Upper lobe of left lung (tissue), 6 donors: ENCODE measurements around the gene KCNG2. TPM values are rescaled to one million over a fixed set of nuclear protein-coding genes. Genes with fewer than 3 reads are reported as not detected.

Experiments used
- ATAC-seq, 2 donors: fragments of 200-7000 bp; cut with Tn5 transposase; one replicate each; pipeline ENCODE4 v1.9.1; 2022; ENCODE audit warnings: mild to moderate bottlenecking in 2 of 2, moderate library complexity in 2 of 2; ENCODE audit not compliant: low FRiP score in 2 of 2
- DNase-seq, 2 donors: peaks; one replicate each; pipeline ENCODE4 v3.0.0-alpha.2; 2019 to 2020
- H3K27ac ChIP-seq, 4 donors: fragments of 200-600 bp; sonication (generic); one replicate each; pipeline ENCODE4 v1.5.1; 2016 to 2019
- H3K27me3 ChIP-seq, 4 donors: fragments of 200-600 bp; sonication (generic); one replicate each; pipeline ENCODE4 v1.5.1; 2017 to 2019
- H3K36me3 ChIP-seq, 4 donors: fragments of 200-600 bp; sonication (generic); one replicate each; pipeline ENCODE4 v1.5.1; 2016 to 2019
- H3K4me1 ChIP-seq, 4 donors: fragments of 200-600 bp; sonication (generic); one replicate each; pipeline ENCODE4 v1.5.1; 2018 to 2019
- H3K4me3 ChIP-seq, 4 donors: fragments of 200-600 bp; sonication (generic); one replicate each; pipeline ENCODE4 v1.5.1; 2017 to 2019; ENCODE audit warnings: mild to moderate bottlenecking in 2 of 4, moderate library complexity in 1 of 4
- H3K9me3 ChIP-seq, 4 donors: fragments of 200-600 bp; sonication (generic); one replicate each; pipeline ENCODE4 v1.5.1; 2018 to 2019
- EP300 ChIP-seq, 4 donors: sonication (generic); formaldehyde crosslinking; IDR thresholded peaks; one replicate each; pipeline ENCODE4 v1.5.1; 2017; ENCODE audit warnings: antibody characterized with exemption in 4 of 4, control low read depth in 2 of 4
- POLR2A ChIP-seq, 4 donors: fragments of 450-650 bp; IDR thresholded peaks; one replicate each; pipeline ENCODE4 v1.5.1; 2016 to 2017; ENCODE audit warnings: antibody characterized with exemption in 4 of 4, mild to moderate bottlenecking in 2 of 4
- POLR2AphosphoS5 ChIP-seq, 2 donors: sonication (generic); formaldehyde crosslinking; IDR thresholded peaks; one replicate each; pipeline ENCODE4 v1.5.1; 2017; ENCODE audit warnings: antibody characterized with exemption in 2 of 2
- WGBS, 2 donors: methylation state at CpG; one replicate each; pipeline ENCODE4 v1.1.5; 2017 to 2018; 5-methylcytosine and 5-hydroxymethylcytosine counted together
- total RNA-seq, 6 donors: library from RNA; depleted of rRNA in 4 of 6; stranded (reverse); fragments of >200 nt in 4 of 6; gene quantifications; one replicate each; pipeline versions ENCODE4 v1.1.0 to v1.2.1, GENCODE V29; 2016 to 2021
- TF ChIP-seq, protein P1 (sequence below), 6 experiments: fragments of 450-650 bp in 4 of 6; fragments of 200-600 bp in 2 of 6; sonication (generic) in 2 of 6; IDR thresholded peaks; one replicate each; pipeline ENCODE4 v1.5.1; 2016 to 2019; ENCODE audit warnings: antibody characterized with exemption in 6 of 6
- donor health status: DM: no; HTN: no; CAD: no; lungs with moderate emphysema.
- donor health status: DM: no; HTN: yes; CAD: no; lungs with severe emphysema.

Gene KCNG2
- total RNA-seq, 6 donors from 2014 or later, result 0.49 to 1.1 (median 0.73) TPM; not detected in 2

DNA sequence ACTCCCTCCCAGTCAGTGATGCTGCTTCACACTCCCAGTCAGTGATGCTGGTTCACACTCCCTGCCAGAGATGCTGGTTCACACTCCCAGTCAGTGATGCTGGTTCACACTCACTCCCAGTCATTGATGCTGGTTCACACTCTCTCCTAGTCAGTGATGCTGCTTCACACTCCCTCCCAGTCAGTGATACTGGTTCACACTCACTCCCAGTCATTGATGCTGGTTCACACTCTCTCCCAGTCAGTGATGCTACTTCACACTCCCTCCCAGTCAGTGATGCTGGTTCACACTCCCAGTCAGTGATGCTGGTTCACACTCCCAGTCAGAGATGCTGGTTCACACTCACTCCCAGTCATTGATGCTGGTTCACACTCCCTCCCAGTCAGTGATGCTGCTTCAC, 34.3 kb upstream of the KCNG2 start:
- Histone ChIP-seq H3K9me3 (peaks cover 0 to 4% (median 0%) of the 10 kb centered on the region in 4 donors), H3K4me3 (no peak overlapping the region), H3K27ac (no peak overlapping the region), H3K27me3 (no peaks in the 10 kb centered on the region), H3K4me1 (no peaks in the 10 kb centered on the region), H3K36me3 (no peaks in the 10 kb centered on the region)
- ATAC-seq (no peak), DNase-seq (no peak)
- TF ChIP-seq POLR2AphosphoS5 (IDR thresholded peaks at IDR 0.05), result no peak
- TF ChIP-seq, protein P1, sequence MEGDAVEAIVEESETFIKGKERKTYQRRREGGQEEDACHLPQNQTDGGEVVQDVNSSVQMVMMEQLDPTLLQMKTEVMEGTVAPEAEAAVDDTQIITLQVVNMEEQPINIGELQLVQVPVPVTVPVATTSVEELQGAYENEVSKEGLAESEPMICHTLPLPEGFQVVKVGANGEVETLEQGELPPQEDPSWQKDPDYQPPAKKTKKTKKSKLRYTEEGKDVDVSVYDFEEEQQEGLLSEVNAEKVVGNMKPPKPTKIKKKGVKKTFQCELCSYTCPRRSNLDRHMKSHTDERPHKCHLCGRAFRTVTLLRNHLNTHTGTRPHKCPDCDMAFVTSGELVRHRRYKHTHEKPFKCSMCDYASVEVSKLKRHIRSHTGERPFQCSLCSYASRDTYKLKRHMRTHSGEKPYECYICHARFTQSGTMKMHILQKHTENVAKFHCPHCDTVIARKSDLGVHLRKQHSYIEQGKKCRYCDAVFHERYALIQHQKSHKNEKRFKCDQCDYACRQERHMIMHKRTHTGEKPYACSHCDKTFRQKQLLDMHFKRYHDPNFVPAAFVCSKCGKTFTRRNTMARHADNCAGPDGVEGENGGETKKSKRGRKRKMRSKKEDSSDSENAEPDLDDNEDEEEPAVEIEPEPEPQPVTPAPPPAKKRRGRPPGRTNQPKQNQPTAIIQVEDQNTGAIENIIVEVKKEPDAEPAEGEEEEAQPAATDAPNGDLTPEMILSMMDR (IDR thresholded peaks at IDR 0.05), result no peak
- TF ChIP-seq POLR2A (IDR thresholded peaks at IDR 0.05), result no peak
- no peak for TF ChIP-seq EP300 (IDR thresholded peaks at IDR 0.05)

DNA sequence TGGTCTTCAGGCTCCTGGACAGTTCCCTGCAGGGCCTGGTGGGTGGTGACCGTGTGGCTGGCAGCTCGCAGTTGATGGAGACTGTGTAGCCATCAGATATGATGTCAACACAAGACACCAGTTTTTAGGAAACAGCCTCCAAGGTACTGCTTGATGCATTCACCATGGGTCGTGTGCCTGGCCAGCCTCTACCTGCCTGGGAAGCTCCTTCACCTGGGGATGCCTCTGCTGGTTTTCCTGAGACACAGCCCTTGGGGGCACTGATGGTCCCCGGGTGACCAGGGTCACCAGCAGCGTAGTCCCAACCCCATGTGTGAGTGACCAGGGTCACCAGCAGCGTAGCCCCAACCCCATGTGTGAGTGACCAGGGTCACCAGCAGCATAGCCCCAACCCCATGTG, 33.6 kb upstream of the KCNG2 start:
- no peaks in the 10 kb centered on the region for H3K27me3 ChIP-seq
- no peak overlapping the region for H3K4me3 ChIP-seq
- TF ChIP-seq, protein P1 (IDR thresholded peaks at IDR 0.05), result no peak
- TF ChIP-seq POLR2A (IDR thresholded peaks at IDR 0.05), result no peak
- TF ChIP-seq POLR2AphosphoS5 (IDR thresholded peaks at IDR 0.05), result no peak
- no peak for TF ChIP-seq EP300 (IDR thresholded peaks at IDR 0.05)
- ATAC-seq (no peak), DNase-seq (no peak)
- no peaks in the 10 kb centered on the region for H3K4me1 ChIP-seq
- peaks cover 0 to 4% (median 0%) of the 10 kb centered on the region in 4 donors for H3K9me3 ChIP-seq
- H3K27ac ChIP-seq, result no peak overlapping the region
- H3K36me3 ChIP-seq, result no peaks in the 10 kb centered on the region
- WGBS, 2 donors, result 80% methylated on average over 1 of the region's 6 CpGs; no CpG with 5 or more reads in 1 of the 2 donors

DNA sequence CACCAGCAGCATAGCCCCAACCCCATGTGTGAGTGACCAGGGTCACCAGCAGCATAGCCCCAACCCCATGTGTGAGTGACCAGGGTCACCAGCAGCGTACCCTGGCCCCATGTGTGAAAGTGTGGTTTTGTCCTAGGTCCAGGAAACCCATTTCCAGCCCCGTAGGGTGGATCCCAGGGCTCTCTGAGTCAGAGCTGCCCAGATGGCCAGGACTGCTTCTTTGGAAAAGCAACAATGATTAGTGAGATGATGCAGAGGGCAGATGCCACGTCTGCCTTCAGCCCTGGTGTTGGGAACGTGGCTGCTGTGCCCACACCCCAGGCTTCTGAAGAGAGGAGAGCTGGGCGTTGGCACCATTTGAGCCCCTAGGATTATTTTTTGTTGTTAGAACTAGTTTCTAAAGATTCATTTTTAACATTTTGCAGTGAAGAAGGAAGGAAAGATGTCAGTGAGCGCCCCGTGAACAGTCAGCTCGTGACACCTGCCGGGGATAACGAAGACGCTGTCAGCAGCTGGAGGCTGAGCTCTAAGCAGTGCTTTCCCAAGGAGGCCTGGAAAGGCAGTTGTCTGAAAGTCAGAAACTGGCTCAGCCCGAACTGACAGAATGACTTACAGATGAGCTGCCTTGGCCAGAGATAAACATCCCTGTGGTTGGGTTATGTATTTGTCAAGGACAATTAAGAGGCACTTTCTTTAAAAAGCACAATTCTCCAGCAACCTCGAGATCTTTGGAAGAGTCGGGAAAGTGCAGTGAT, 32.1 kb upstream of the KCNG2 start:
- TF ChIP-seq EP300 (IDR thresholded peaks at IDR 0.05) (no peak), POLR2A (IDR thresholded peaks at IDR 0.05) (no peak), POLR2AphosphoS5 (IDR thresholded peaks at IDR 0.05) (no peak)
- TF ChIP-seq, protein P1 (IDR thresholded peaks at IDR 0.05), result no peak
- Histone ChIP-seq H3K9me3 (peaks cover 0 to 6% (median 0%) of the 10 kb centered on the region in 4 donors), H3K4me3 (no peak overlapping the region), H3K27me3 (no peaks in the 10 kb centered on the region), H3K4me1 (no peaks in the 10 kb centered on the region), H3K36me3 (no peaks in the 10 kb centered on the region), H3K27ac (no peak overlapping the region)
- ATAC-seq (no peak), DNase-seq (peak in 1 of 2 donors; percentile 6)
- WGBS, 2 donors, result 70 to 78% methylated on average over 12 of the region's 14 CpGs

DNA sequence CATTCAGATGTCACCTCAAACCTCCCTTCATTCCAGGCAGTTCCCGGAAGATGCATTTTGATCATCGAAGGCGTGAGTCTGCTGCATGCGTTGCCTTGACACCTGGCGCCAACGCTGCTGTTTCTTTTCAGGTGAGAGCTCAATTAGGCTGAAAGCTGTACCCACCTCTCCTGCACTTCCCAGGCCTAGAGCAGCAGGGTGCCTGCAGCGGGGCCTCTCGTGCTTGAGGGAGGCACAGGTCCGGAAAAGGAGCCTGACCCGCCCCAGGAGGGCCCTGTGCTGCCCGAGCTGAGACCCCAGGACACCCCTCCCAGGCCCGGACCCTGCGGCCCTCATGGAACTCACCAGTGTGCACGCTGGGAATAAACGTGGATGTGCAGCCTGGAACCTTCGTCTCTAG, 31.4 kb upstream of the KCNG2 start:
- ATAC-seq (no peak), DNase-seq (peak; percentile 15 to 49)
- no peaks in the 10 kb centered on the region for H3K36me3 ChIP-seq
- peaks cover 0 to 6% (median 0%) of the 10 kb centered on the region in 4 donors for H3K9me3 ChIP-seq
- 73 to 77% methylated on average over 13 to 16 of the region's 16 CpGs for WGBS, 2 donors
- no peak for TF ChIP-seq POLR2A (IDR thresholded peaks at IDR 0.05)
- TF ChIP-seq, protein P1 (IDR thresholded peaks at IDR 0.05), result no peak
- TF ChIP-seq EP300 (IDR thresholded peaks at IDR 0.05), result no peak
- no peak for TF ChIP-seq POLR2AphosphoS5 (IDR thresholded peaks at IDR 0.05)
- no peak overlapping the region for H3K4me3 ChIP-seq
- no peaks in the 10 kb centered on the region for H3K27me3 ChIP-seq
- H3K27ac ChIP-seq, result no peak overlapping the region
- H3K4me1 ChIP-seq, result no peaks in the 10 kb centered on the region

DNA sequence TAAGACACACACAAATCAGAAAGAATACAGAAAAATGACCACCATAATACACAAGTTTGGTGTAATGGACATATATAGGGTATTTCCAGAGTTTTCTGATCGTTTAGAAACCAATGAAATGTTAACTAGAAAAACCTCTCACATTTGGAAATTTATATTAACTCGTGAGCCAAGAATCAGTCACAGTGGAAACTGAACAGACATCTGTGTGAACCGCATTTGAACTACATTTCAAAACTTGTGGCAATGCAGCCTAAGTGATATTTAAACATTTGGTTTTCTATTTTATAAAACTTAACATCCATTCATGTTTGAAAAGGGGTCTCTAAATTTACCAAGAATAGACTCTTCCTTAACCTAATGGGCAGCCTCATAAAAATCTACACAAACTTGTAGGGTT, 29.0 kb upstream of the KCNG2 start:
- no peak for DNase-seq
- Histone ChIP-seq H3K27ac (no peak overlapping the region), H3K4me3 (no peak overlapping the region), H3K4me1 (no peaks in the 10 kb centered on the region), H3K36me3 (no peaks in the 10 kb centered on the region), H3K9me3 (peaks cover 0 to 6% (median 0%) of the 10 kb centered on the region in 4 donors), H3K27me3 (no peaks in the 10 kb centered on the region)
- ATAC-seq, result no peak
- TF ChIP-seq POLR2AphosphoS5 (IDR thresholded peaks at IDR 0.05) (no peak), POLR2A (IDR thresholded peaks at IDR 0.05) (no peak), EP300 (IDR thresholded peaks at IDR 0.05) (no peak)
- TF ChIP-seq, protein P1 (IDR thresholded peaks at IDR 0.05), result no peak
- 67% methylated on average over 3 of the region's 3 CpGs for WGBS, 2 donors
